MM.1S (cell line): ENCODE measurements around the gene DOK3.

Source experiments
- EZH2 ChIP-seq: fragments of 300-600 bp; sonication (generic); optimal IDR thresholded peaks from 2 replicates; pipeline ENCODE3; 2017; ENCODE audit warnings: low read depth, mild to moderate bottlenecking, antibody characterized with exemption, low read length, mixed read lengths
- EZH2phosphoT487 ChIP-seq: fragments of 300-600 bp; sonication (generic); IDR thresholded peaks from 2 replicates; pipeline ENCODE4 v1.6.1; 2018; ENCODE audit warnings: antibody characterized with exemption, low read length
- TF ChIP-seq, protein P1 (sequence below): fragments of 300-600 bp; sonication (generic); IDR thresholded peaks from 2 replicates; pipeline ENCODE4 v1.5.1; 2016; ENCODE audit warnings: antibody characterized with exemption, low read length, mixed read lengths

DNA sequence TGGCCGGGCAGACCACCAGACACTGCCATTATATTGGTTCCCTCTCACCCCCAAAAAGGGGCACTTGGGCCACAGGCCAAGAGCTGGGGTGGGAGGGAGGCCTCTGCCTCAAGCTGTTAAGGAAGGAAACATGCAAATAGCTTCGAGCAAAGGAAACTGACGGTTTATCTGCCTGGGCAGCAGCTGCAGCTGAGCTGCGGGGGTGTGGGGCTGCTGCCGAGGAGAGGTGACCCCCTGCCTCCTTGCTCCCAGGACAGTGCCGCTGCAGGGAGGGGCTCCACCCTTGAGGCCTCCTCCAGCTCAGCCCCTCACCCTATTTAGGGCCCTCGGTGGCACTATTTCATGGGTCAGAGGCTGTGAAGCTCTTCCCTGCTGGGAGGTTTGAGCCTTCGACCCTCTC is 789 bp downstream of the DOK3 start:
- TF ChIP-seq, protein P1, sequence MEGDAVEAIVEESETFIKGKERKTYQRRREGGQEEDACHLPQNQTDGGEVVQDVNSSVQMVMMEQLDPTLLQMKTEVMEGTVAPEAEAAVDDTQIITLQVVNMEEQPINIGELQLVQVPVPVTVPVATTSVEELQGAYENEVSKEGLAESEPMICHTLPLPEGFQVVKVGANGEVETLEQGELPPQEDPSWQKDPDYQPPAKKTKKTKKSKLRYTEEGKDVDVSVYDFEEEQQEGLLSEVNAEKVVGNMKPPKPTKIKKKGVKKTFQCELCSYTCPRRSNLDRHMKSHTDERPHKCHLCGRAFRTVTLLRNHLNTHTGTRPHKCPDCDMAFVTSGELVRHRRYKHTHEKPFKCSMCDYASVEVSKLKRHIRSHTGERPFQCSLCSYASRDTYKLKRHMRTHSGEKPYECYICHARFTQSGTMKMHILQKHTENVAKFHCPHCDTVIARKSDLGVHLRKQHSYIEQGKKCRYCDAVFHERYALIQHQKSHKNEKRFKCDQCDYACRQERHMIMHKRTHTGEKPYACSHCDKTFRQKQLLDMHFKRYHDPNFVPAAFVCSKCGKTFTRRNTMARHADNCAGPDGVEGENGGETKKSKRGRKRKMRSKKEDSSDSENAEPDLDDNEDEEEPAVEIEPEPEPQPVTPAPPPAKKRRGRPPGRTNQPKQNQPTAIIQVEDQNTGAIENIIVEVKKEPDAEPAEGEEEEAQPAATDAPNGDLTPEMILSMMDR, result no peak
- TF ChIP-seq EZH2phosphoT487 (no peak), EZH2 (no peak)
